ENCODE measurements around the gene RSPH6A. TPM values are rescaled to one million over a fixed set of nuclear protein-coding genes. Genes with fewer than 3 reads are reported as not detected.

RSPH6A gene
- total RNA-seq, 1 experiment from 2014 or later = 0.55 TPM

- no peak overlapping the region for H4K8ac ChIP-seq (replicated peaks; ENCODE audit: insufficient read length, low read depth, low read length)
- no peak overlapping the region for H2BK5ac ChIP-seq (ENCODE audit: insufficient read length, low read length)
Measured at GRCh38 chr19:45794627-45795026, 20.5 kb downstream of the RSPH6A start.

More at GRCh38 chr19:45794627-45795026, 20.5 kb downstream of the RSPH6A start:
- Histone ChIP-seq H3K56ac (ENCODE audit: insufficient read length, low read depth, low read length) (no peak overlapping the region), H3K9ac (ENCODE audit: extremely low read depth, insufficient read length, low read length) (no peak overlapping the region), H2AK5ac (ENCODE audit: insufficient read length, low read length) (no peak overlapping the region), H3K79me1 (ENCODE audit: insufficient read depth, low read depth, low read length, poor library complexity, severe bottlenecking) (peaks cover 8% of the 10 kb centered on the region), H3K27ac (ENCODE audit: insufficient read length, low read depth, low read length) (no peak overlapping the region), H2BK15ac (ENCODE audit: low read depth, low read length) (no peak overlapping the region), H3K23ac (ENCODE audit: insufficient read length, low read depth, low read length) (no peak overlapping the region), H2BK120ac (ENCODE audit: low read depth, low read length, poor library complexity, severe bottlenecking) (no peak overlapping the region), H3K18ac (ENCODE audit: insufficient read length, low read depth, low read length) (no peak overlapping the region), H4K5ac (ENCODE audit: insufficient read length, low read depth, low read length) (no peak overlapping the region), H3K79me2 (ENCODE audit: insufficient read depth, low read length) (0 out of 2 replicates have a peak, but pooled peaks cover 3% of the 10 kb centered on the region), H2BK20ac (ENCODE audit: low read depth, low read length, poor library complexity, severe bottlenecking) (no peak overlapping the region), H4K20me1 (ENCODE audit: control insufficient read depth, insufficient read depth, insufficient read length) (no peaks in the 10 kb centered on the region), H4K91ac (ENCODE audit: insufficient read length, low read depth, low read length) (no peak overlapping the region), H3K9me3 (ENCODE audit: control insufficient read depth, low read depth, low read length) (no peaks in the 10 kb centered on the region), H3K4me2 (ENCODE audit: insufficient read depth, insufficient read length, low read length) (no peak overlapping the region), H3K4me1 (ENCODE audit: insufficient read depth, low read length) (0 out of 2 replicates have a peak, but pooled peaks cover 3% of the 10 kb centered on the region), H3K23me2 (ENCODE audit: insufficient read length, low read depth, low read length, poor library complexity, severe bottlenecking) (peaks cover 7% of the 10 kb centered on the region), H3T11ph (ENCODE audit: low read length) (no peak overlapping the region), H2AFZ (ENCODE audit: low read length) (no peak overlapping the region), H3K27me3 (ENCODE audit: insufficient read depth, low read length) (no peaks in the 10 kb centered on the region), H2BK12ac (ENCODE audit: insufficient read length, low read depth, low read length) (no peak overlapping the region), H3K4ac (ENCODE audit: low read depth, low read length) (no peak overlapping the region), H3K14ac (ENCODE audit: insufficient read depth, low read length) (no peak overlapping the region)
- H3K4me1 Mint-ChIP-seq = peaks cover 25 to 32% of the 10 kb centered on the region in 2 experiments
- no peak for TF ChIP-seq CTCF (conservative IDR thresholded peaks at IDR 0.05)
- H3K9me3 Mint-ChIP-seq = peaks cover 0 to 2% of the 10 kb centered on the region in 2 experiments; a peak in 1 of 5 replicates
- no peak overlapping the region for H3K27ac Mint-ChIP-seq
- WGBS (ENCODE audit: extremely low coverage, insufficient read length, low lambda C conversion rate) = no CpG with 5 or more reads among the region's 2 CpGs
- H3K36me3 Mint-ChIP-seq (ENCODE audit: insufficient read depth in 1 of 3, low read depth in 3 of 3) = peaks cover 3 to 12% (median 12%) of the 10 kb centered on the region in 3 experiments
- DNase-seq = no peak
- peaks cover 25% of the 10 kb centered on the region for H3K27me3 Mint-ChIP-seq (ENCODE audit: low read depth)
- H3K4me3 Mint-ChIP-seq = no peak overlapping the region

Data from H9 (cell line).